Mesenchymal stem cell (in vitro differentiated cells and primary cell): ENCODE data around the gene BEGAIN.
A peak's percentile ranks its signal among the peaks of the same experiment; 100 is the strongest.

Experiments used
- DNase-seq: peaks from one replicate; pipeline ENCODE4 v3.0.0-alpha.2; 2013
- H2AFZ ChIP-seq: one replicate; pipeline ENCODE4 v1.6.1; 2013; ENCODE audit warnings: low read depth, mild to moderate bottlenecking, control low read depth, inconsistent platforms, low read length, moderate library complexity
- H2AK5ac ChIP-seq: 2 replicates; pipeline ENCODE4 v1.6.1; 2013; ENCODE audit warnings: low read length, moderate library complexity, mild to moderate bottlenecking, inconsistent platforms; ENCODE audit not compliant: severe bottlenecking
- H2BK120ac ChIP-seq: one replicate; pipeline ENCODE4 v1.6.1; 2013; ENCODE audit warnings: low read depth, mild to moderate bottlenecking, inconsistent platforms, low read length, moderate library complexity
- H2BK12ac ChIP-seq, 2 experiments: one replicate each; pipeline ENCODE4 v1.6.1; 2013; ENCODE audit warnings: inconsistent platforms in 2 of 2, low read length in 2 of 2, mild to moderate bottlenecking in 2 of 2, moderate library complexity in 2 of 2, control low read depth in 1 of 2
- H2BK15ac ChIP-seq: one replicate; pipeline ENCODE4 v1.6.1; 2013; ENCODE audit warnings: mild to moderate bottlenecking, low read depth, inconsistent platforms; ENCODE audit not compliant: poor library complexity, severe bottlenecking
- H2BK5ac ChIP-seq: 2 replicates; pipeline ENCODE4 v1.6.1; 2013; ENCODE audit warnings: low read depth, mild to moderate bottlenecking, low read length, control low read depth, inconsistent platforms; ENCODE audit not compliant: poor library complexity, severe bottlenecking
- H3K14ac ChIP-seq, 2 experiments: one replicate each; pipeline ENCODE4 v1.6.1; 2013; ENCODE audit warnings: inconsistent platforms in 2 of 2, low read length in 2 of 2, control low read depth in 1 of 2, mild to moderate bottlenecking in 1 of 2, moderate library complexity in 1 of 2
- H3K18ac ChIP-seq, 2 experiments: one replicate each; pipeline ENCODE4 v1.6.1; 2013; ENCODE audit warnings: inconsistent platforms in 2 of 2, low read length in 2 of 2, control low read depth in 1 of 2, low read depth in 1 of 2, mild to moderate bottlenecking in 1 of 2
- H3K23ac ChIP-seq, 2 experiments: one replicate each; pipeline ENCODE4 v1.6.1; 2013; ENCODE audit warnings: inconsistent platforms in 2 of 2, low read length in 2 of 2, mild to moderate bottlenecking in 2 of 2, moderate library complexity in 2 of 2, control low read depth in 1 of 2
- H3K27ac ChIP-seq: 2 replicates; pipeline ENCODE4 v1.5.1; 2013; ENCODE audit warnings: mild to moderate bottlenecking, moderate library complexity, low read length, control low read depth, inconsistent platforms; ENCODE audit not compliant: poor library complexity, severe bottlenecking
- H3K27me3 ChIP-seq, 2 experiments: 2 replicates each; pipeline versions ENCODE4 v1.6.1 to v1.7.0; 2013; ENCODE audit warnings: low read length in 2 of 2, mild to moderate bottlenecking in 2 of 2, moderate library complexity in 2 of 2, control low read depth in 1 of 2, inconsistent platforms in 1 of 2; ENCODE audit not compliant: control insufficient read depth in 1 of 2, insufficient read depth in 1 of 2
- H3K36me3 ChIP-seq, 2 experiments: 2 replicates each; pipeline versions ENCODE4 v1.6.1 to v1.7.0; 2013; ENCODE audit warnings: low read length in 2 of 2, control low read depth in 1 of 2, inconsistent platforms in 1 of 2, low read depth in 1 of 2, mild to moderate bottlenecking in 1 of 2; ENCODE audit not compliant: insufficient read depth in 2 of 2, control insufficient read depth in 1 of 2
- H3K4ac ChIP-seq, 2 experiments: one replicate each; pipeline ENCODE4 v1.6.1; 2013; ENCODE audit warnings: inconsistent platforms in 2 of 2, low read length in 2 of 2, mild to moderate bottlenecking in 2 of 2, moderate library complexity in 2 of 2, control low read depth in 1 of 2, low read depth in 1 of 2
- H3K4me1 ChIP-seq: 2 replicates; pipeline ENCODE4 v1.6.1; 2013; ENCODE audit warnings: low read depth, low read length, control low read depth; ENCODE audit not compliant: control insufficient read depth, insufficient read depth
- H3K4me2 ChIP-seq: 2 replicates; pipeline ENCODE4 v1.6.1; 2013; ENCODE audit warnings: low read length, mild to moderate bottlenecking, inconsistent platforms; ENCODE audit not compliant: poor library complexity, severe bottlenecking
- H3K4me3 ChIP-seq, 2 experiments: 2 replicates each; pipeline versions ENCODE4 v1.5.1 to v1.7.0; 2013; ENCODE audit warnings: low read length in 2 of 2, mild to moderate bottlenecking in 2 of 2, control low read depth in 1 of 2, low read depth in 1 of 2; ENCODE audit not compliant: insufficient read depth in 1 of 2
- H3K79me1 ChIP-seq: replicated peaks from 2 replicates; pipeline ENCODE4 v1.6.1; 2013; ENCODE audit warnings: mild to moderate bottlenecking, control low read depth, low read length, inconsistent platforms; ENCODE audit not compliant: poor library complexity, severe bottlenecking
- H3K9ac ChIP-seq: 2 replicates; pipeline ENCODE4 v1.7.0; 2013; ENCODE audit warnings: mild to moderate bottlenecking, low read length, moderate library complexity
- H3K9me3 ChIP-seq: 2 replicates; pipeline ENCODE4 v1.7.0; 2013; ENCODE audit warnings: mild to moderate bottlenecking, low read length; ENCODE audit not compliant: control insufficient read depth
- H4K8ac ChIP-seq: one replicate; pipeline ENCODE4 v1.6.1; 2013; ENCODE audit warnings: inconsistent platforms, mild to moderate bottlenecking, low read length, moderate library complexity
- H4K91ac ChIP-seq: one replicate; pipeline ENCODE4 v1.6.1; 2013; ENCODE audit warnings: mild to moderate bottlenecking, low read length, inconsistent platforms
- WGBS: methylation state at CpG from one replicate; pipeline ENCODE4 v1.1.7; 2013; ENCODE audit warnings: mixed read lengths; 5-methylcytosine and 5-hydroxymethylcytosine counted together

Gene BEGAIN

GRCh38 chr14:100618318-100618693 lies 31.1 kb upstream of the BEGAIN start:
- no peak overlapping the region for H4K8ac ChIP-seq
- H3K4ac ChIP-seq = no peak overlapping the region
- no peak overlapping the region for H2BK120ac ChIP-seq
- no peak overlapping the region for H2AK5ac ChIP-seq
- peaks cover 40 to 75% of the 10 kb centered on the region in 2 experiments for H3K27me3 ChIP-seq
- no peaks in the 10 kb centered on the region for H3K9me3 ChIP-seq
- WGBS = 59% methylated on average over 9 of the region's 9 CpGs
- H4K91ac ChIP-seq = no peak overlapping the region
- H2BK15ac ChIP-seq = no peak overlapping the region
- H2BK5ac ChIP-seq = no peak overlapping the region
- no peak overlapping the region for H3K4me2 ChIP-seq
- no peak overlapping the region for H2BK12ac ChIP-seq
- H3K14ac ChIP-seq = peak overlapping the region in 1 of 2 experiments; percentile 20
- no peak overlapping the region for H3K9ac ChIP-seq
- no peaks in the 10 kb centered on the region for H3K79me1 ChIP-seq
- no peak overlapping the region for H3K27ac ChIP-seq
- H3K23ac ChIP-seq = no peak overlapping the region
- no peak overlapping the region for H3K18ac ChIP-seq
- DNase-seq = no peak
- H3K4me3 ChIP-seq = no peak overlapping the region
- no peak overlapping the region for H2AFZ ChIP-seq
- H3K4me1 ChIP-seq = no peaks in the 10 kb centered on the region
- H3K36me3 ChIP-seq = no peaks in the 10 kb centered on the region

- Histone ChIP-seq H3K14ac (no peak overlapping the region), H3K4me3 (no peak overlapping the region), H3K9ac (no peak overlapping the region), H3K79me1 (no peaks in the 10 kb centered on the region), H2BK120ac (no peak overlapping the region), H3K4me2 (no peak overlapping the region), H2AK5ac (no peak overlapping the region), H4K91ac (no peak overlapping the region), H2BK15ac (no peak overlapping the region), H3K23ac (no peak overlapping the region), H3K18ac (no peak overlapping the region), H2BK12ac (no peak overlapping the region), H3K4me1 (no peaks in the 10 kb centered on the region), H3K4ac (no peak overlapping the region), H3K27me3 (peaks cover 34 to 74% of the 10 kb centered on the region in 2 experiments), H2AFZ (no peak overlapping the region), H4K8ac (no peak overlapping the region), H2BK5ac (no peak overlapping the region), H3K36me3 (no peaks in the 10 kb centered on the region), H3K27ac (no peak overlapping the region), H3K9me3 (no peaks in the 10 kb centered on the region)
- WGBS = 87% methylated on average over 17 of the region's 20 CpGs
- DNase-seq = no peak
Observed at GRCh38 chr14:100617410-100618317, 30.4 kb upstream of the BEGAIN start.

- H2AK5ac ChIP-seq = no peak overlapping the region
- H3K36me3 ChIP-seq = no peaks in the 10 kb centered on the region
- 67% methylated on average over 10 of the region's 10 CpGs for WGBS
- H4K8ac ChIP-seq = peak overlapping the region; percentile 47
- no peak overlapping the region for H2BK120ac ChIP-seq
- no peaks in the 10 kb centered on the region for H3K9me3 ChIP-seq
- H2BK5ac ChIP-seq = no peak overlapping the region
- H3K4me2 ChIP-seq = no peak overlapping the region
- peaks cover 29 to 70% of the 10 kb centered on the region in 2 experiments for H3K27me3 ChIP-seq
- no peaks in the 10 kb centered on the region for H3K4me1 ChIP-seq
- no peaks in the 10 kb centered on the region for H3K79me1 ChIP-seq
- no peak for DNase-seq
- no peak overlapping the region for H3K9ac ChIP-seq
- H2BK15ac ChIP-seq = no peak overlapping the region
- no peak overlapping the region for H3K23ac ChIP-seq
- no peak overlapping the region for H3K27ac ChIP-seq
- H3K14ac ChIP-seq = no peak overlapping the region
- H2AFZ ChIP-seq = no peak overlapping the region
- no peak overlapping the region for H2BK12ac ChIP-seq
- no peak overlapping the region for H3K4me3 ChIP-seq
- no peak overlapping the region for H4K91ac ChIP-seq
- H3K18ac ChIP-seq = no peak overlapping the region
- no peak overlapping the region for H3K4ac ChIP-seq
Observed at GRCh38 chr14:100616854-100617409, 29.7 kb upstream of the BEGAIN start.
